GM12872 (cell line): ENCODE data around the gene GID4.

Experiments used
- CTCF ChIP-seq: IDR thresholded peaks from 3 replicates; pipeline ENCODE4 v1.5.1; 2011; ENCODE audit warnings: low read depth, mild to moderate bottlenecking, low read length, moderate library complexity; ENCODE audit not compliant: insufficient read depth

The GID4 gene

GRCh38 chr17:18055597-18055996 lies 16.4 kb downstream of the GID4 start:
- TF ChIP-seq CTCF, result no peak

DNA sequence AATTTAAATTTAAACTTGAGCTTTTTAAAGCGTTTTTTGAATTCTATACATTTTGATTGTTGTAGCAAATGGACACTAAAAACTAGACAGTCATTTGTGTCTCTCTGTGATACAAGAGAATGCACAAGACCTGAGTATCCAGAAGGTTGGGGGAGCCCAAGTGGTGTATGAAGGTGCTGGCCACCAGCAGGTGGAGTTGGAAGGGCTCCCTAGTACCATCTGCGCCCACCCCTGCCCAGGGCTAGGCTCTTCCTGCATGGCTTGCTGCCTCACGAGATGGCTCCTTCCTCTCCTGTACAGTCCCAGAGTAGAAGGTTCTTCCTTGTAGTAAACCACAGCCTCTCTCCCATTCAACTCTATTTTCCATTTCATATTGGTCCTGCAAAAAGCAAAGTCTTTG lies 17.0 kb downstream of the GID4 start:
- TF ChIP-seq CTCF, result 0 out of 3 replicates have a peak, but pooled peaks have one; percentile 8

DNA sequence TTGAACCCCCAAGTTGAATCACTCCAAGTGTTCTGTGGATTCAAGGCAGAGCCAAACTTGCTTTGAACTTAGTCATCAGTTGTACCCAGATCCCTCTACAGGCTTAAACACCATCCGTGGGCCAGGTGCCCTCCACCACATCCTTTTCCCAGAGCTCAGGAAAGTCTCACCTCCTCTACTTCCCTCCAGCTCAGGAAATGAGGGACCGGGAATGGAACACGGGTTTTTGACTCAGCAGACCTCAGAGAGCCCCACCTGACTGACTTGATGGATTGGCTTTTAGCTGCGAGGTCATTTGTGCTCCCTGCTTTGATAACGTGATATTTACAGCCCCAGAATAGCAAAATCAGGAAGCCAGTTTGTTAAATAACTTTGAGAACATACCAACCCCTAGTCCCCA lies 20.1 kb downstream of the GID4 start:
- TF ChIP-seq CTCF, result no peak

DNA sequence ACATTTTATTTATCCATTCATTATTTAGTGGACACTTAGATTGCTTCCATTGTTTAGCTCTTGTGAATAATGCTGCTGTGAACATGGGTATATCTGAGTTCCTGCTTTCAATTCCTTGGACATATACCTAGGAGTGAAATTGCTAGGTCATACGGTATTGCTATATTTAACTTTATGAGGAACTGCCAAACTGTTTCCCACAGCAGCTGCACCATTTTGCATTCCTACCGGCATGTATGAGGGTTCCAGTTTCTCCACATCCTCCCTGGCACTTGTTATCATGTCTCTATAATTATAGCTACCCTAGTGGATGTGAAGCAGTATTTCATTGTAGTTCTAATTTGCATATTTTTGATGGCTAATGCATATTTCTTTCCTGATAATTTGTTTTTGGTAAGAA lies 24.8 kb downstream of the GID4 start:
- TF ChIP-seq CTCF, result no peak

GRCh38 chr17:18065546-18065945 lies 26.3 kb downstream of the GID4 start:
- no peak for TF ChIP-seq CTCF

DNA sequence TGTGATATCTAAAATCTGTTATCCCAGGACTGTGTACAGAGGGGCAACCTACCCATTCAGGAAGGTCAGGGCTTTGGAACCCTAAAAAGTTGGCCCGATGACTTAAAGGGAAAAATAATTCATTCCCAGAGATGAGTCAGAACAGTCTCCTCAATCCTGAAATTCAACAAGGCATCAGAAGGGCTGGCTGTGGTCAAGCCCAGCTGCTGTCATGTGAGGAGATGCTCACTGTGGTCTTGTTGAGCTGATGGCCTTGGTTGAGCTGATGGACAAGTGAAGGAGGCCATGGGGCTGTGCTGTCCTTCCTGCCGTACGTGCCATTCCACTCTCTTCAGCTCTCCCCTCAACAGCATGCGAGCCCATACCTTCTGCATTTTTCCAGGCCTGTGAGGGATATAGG lies 27.7 kb downstream of the GID4 start:
- TF ChIP-seq CTCF, result no peak

DNA sequence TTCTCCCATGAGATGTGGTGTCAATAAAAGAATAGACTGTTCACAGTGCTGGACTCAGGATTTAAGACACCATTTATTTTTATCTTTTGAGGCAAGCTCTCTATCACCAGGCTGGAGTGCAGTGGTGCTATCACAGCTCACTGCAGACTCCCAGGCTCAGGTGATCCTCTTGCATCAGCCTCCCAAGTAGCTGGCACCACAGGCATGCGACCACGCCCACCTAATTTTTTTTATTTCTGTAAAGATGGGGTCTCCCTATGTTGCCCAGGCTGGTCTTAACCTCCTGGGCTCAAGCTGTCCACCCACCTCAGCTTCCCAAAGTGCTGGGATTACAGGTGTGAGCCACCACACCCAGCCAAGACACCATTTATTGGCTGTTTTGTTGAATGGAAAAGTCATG lies 29.9 kb downstream of the GID4 start:
- no peak for TF ChIP-seq CTCF

DNA sequence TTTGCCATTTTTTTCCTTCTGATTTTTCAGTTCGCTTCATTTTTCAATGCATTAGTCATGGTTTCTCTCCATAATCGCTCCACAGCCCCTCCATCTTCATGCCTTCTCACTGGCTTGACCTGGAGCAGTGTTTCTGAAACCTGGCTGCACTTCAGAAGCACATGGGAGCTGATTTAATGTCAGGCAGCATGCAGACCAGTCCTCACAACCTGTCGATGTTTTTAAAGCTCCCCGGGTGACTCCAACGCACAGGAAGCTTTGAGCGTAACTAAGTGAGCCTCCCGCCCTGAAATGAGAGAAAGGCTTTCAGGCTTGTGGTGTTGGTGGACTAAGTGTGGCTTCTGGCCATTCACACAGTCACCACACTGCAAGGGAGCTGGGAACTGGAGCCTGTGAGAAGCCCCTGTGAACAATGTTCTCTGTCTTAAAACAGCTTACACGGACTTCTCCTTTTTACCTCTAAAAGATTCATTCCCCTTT lies 31.7 kb downstream of the GID4 start:
- no peak for TF ChIP-seq CTCF
